Measurements from ENCODE around the gene ARHGEF26. TPM values are rescaled to one million over a fixed set of nuclear protein-coding genes. Genes with fewer than 3 reads are reported as not detected.

Gene ARHGEF26
- total RNA-seq, 2 donors from 2014 or later = 16.9 to 17.1 TPM

DNA sequence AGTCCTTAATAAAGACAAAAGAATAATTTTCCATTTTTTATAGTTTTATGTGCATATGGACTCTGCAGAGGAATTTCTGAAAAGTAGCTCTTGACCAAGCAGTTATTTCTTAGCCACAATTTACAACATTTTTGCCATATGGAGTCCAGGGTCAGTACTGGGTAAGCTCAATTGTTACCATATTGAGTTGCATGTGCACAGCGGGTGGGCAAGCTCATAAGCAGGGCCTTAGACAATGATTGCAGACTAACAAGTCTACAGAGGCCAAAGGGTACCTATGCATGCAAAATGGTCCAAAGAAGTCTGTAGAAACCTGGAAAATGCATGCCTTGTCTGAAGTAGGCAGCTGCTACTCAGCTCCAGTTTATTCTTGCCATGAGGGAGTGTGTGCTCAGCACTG lies 19.0 kb upstream of the ARHGEF26 start:
- Histone ChIP-seq H3K27me3 (no peaks in the 10 kb centered on the region), H3K27ac (no peak overlapping the region), H3K4me1 (no peaks in the 10 kb centered on the region), H3K9me3 (no peaks in the 10 kb centered on the region), H3K4me3 (no peak overlapping the region), H3K36me3 (replicated peaks in 1 of 2; ENCODE audit: insufficient read depth in 1 of 2, low read depth in 2 of 2) (no peaks in the 10 kb centered on the region)
- ATAC-seq (no peak), DNase-seq (no peak)
- WGBS, 2 donors = 92 to 100% methylated on average over 1 of the region's 1 CpG
- intact Hi-C loops (cut with DNase I) = no loop called here
- TF ChIP-seq CTCF (IDR thresholded peaks at IDR 0.05) (no peak), POLR2A (IDR thresholded peaks at IDR 0.05) (no peak)

- H3K27ac ChIP-seq = no peak overlapping the region
- DNase-seq (no peak), ATAC-seq (no peak)
- intact Hi-C loops (cut with DNase I) = no loop called here
- H3K36me3 ChIP-seq (replicated peaks in 1 of 2; ENCODE audit: insufficient read depth in 1 of 2, low read depth in 2 of 2) = no peaks in the 10 kb centered on the region
- H3K9me3 ChIP-seq = no peaks in the 10 kb centered on the region
- H3K4me1 ChIP-seq = no peaks in the 10 kb centered on the region
- TF ChIP-seq POLR2A (IDR thresholded peaks at IDR 0.05) (no peak), CTCF (IDR thresholded peaks at IDR 0.05) (no peak)
- H3K4me3 ChIP-seq = no peak overlapping the region
- 69 to 76% methylated on average over 4 of the region's 4 CpGs for WGBS, 2 donors
- H3K27me3 ChIP-seq = no peaks in the 10 kb centered on the region
These were observed 15.8 kb upstream of the ARHGEF26 start for GRCh38 chr3:154105218-154105975.

DNA sequence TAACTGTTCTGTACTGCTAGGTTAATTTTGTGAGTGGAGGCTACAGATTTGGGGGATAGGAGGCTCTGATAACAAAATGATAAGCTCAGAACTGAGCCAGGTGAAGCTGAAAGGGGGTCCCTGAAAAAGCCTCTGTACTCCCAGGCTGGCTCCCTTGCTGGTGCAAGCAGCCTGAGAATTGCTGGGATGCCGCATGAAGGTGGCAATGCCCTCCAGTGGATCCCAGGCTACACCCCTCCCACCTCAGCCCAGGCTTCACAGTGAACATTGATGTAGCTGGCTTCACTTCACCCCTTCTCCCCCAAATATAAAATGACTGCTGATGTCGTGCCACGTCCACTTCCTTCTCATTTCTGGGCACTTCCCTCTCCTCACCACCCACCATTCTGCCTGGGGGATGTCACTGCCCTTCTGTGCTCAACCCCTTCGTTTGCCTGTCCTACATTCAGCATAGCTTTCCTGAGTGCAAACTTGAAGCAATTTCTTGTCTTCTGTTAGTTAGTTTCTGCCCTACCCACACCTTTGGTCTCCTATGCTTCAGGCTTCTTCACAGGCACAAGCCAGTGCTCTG lies 9.7 kb upstream of the ARHGEF26 start:
- H3K4me3 ChIP-seq = no peak overlapping the region
- no peaks in the 10 kb centered on the region for H3K36me3 ChIP-seq (replicated peaks in 1 of 2; ENCODE audit: insufficient read depth in 1 of 2, low read depth in 2 of 2)
- no peak overlapping the region for H3K27ac ChIP-seq
- no peak for DNase-seq
- no peaks in the 10 kb centered on the region for H3K27me3 ChIP-seq
- intact Hi-C loops (cut with DNase I) = no loop called here
- H3K4me1 ChIP-seq = peaks cover 16% of the 10 kb centered on the region
- H3K9me3 ChIP-seq = no peaks in the 10 kb centered on the region
- 57 to 58% methylated on average over 4 of the region's 4 CpGs for WGBS, 2 donors
- ATAC-seq = no peak
- TF ChIP-seq CTCF (IDR thresholded peaks at IDR 0.05) (no peak), POLR2A (IDR thresholded peaks at IDR 0.05) (no peak)

DNA sequence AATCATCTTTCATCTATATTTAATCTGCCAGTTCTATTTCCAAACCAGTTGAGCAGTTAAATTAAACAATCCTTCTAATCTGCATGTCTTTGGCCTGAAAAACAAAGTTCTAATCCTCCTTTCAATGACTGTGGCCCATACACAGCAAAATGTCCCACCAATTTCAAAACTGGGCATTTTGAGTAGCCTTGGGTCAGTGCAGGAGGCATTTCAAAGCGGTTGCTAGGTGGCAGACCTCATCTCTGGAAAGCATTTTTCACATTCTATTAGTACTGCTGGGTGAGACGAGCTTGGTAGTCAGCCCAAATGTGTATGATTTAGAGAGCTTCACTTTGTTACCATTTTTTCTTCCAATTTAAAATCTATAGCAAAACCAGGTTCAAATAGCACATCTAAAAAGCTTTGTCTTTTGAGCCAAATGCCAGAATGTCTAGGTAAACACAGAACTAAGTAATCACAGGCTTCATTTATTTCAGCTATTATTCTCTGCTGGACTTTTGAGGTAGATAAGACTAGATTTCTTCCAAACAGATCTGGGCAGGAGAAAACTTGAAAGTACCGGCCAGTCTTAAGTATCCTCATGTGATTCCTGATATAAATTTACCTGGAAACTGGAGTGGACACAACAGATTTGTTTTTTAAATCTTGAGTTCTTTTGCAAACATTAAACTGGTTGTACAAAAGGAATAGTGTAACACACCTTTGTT lies 8.9 kb upstream of the ARHGEF26 start:
- ATAC-seq = peak; percentile 52
- H3K36me3 ChIP-seq (replicated peaks in 1 of 2; ENCODE audit: insufficient read depth in 1 of 2, low read depth in 2 of 2) = no peaks in the 10 kb centered on the region
- no peaks in the 10 kb centered on the region for H3K27me3 ChIP-seq
- DNase-seq = no peak
- no peaks in the 10 kb centered on the region for H3K9me3 ChIP-seq
- WGBS, 2 donors = 22 to 27% methylated on average over 3 of the region's 3 CpGs
- intact Hi-C loops (cut with DNase I) = no loop called here
- H3K4me1 ChIP-seq = peaks cover 16% of the 10 kb centered on the region
- H3K27ac ChIP-seq = no peak overlapping the region
- TF ChIP-seq CTCF (IDR thresholded peaks at IDR 0.05) = no peak
- TF ChIP-seq POLR2A (IDR thresholded peaks at IDR 0.05) = no peak
- no peak overlapping the region for H3K4me3 ChIP-seq

Measured in body of pancreas (tissue), 4 donors.